ENCODE data around the gene SMAD1. TPM values are rescaled to one million over a fixed set of nuclear protein-coding genes. Genes with fewer than 3 reads are reported as not detected.

SMAD1 gene
- polyA plus RNA-seq, 1 donor (not counting 4 experiments of a cell fraction or from before 2014, with no cell fraction given) = 33.5 TPM

GRCh38 chr4:145473203-145473602 is 8.4 kb upstream of the SMAD1 start:
- dilution Hi-C loops (cut with MboI; ENCODE audit: extremely low pct_ligation_motif_present, low sequenced_read_pairs) = no loop called here
- FAIRE-seq (no peak), DNase-seq (ENCODE audit: low read depth, low spot score) (no peak)
- Histone ChIP-seq H3K79me2 (ENCODE audit: control insufficient read depth, insufficient read depth, low read length) (no peaks in the 10 kb centered on the region), H4K20me1 (ENCODE audit: control insufficient read depth, extremely low read depth, insufficient read depth, low read length) (no peaks in the 10 kb centered on the region), H3K9me1 (ENCODE audit: control insufficient read depth, extremely low read depth, insufficient read depth, low read length) (no peaks in the 10 kb centered on the region), H3K27me3 (ENCODE audit: control insufficient read depth, extremely low read depth, insufficient read depth, low read length) (no peaks in the 10 kb centered on the region), H3K9ac (ENCODE audit: control insufficient read depth, extremely low read depth, insufficient read depth, low read length) (no peak overlapping the region), H2AFZ (ENCODE audit: control insufficient read depth, low read length) (no peak overlapping the region), H3K36me3 (ENCODE audit: control insufficient read depth in 2 of 2, extremely low read depth in 1 of 2, insufficient read depth in 2 of 2, low read length in 2 of 2) (no peaks in the 10 kb centered on the region), H3K27ac (ENCODE audit: control insufficient read depth, insufficient read depth, low read length) (no peak overlapping the region), H3K9me3 (ENCODE audit: control insufficient read depth, low read depth, low read length) (no peaks in the 10 kb centered on the region), H3K4me1 (ENCODE audit: control insufficient read depth, extremely low read depth, insufficient read depth, low read length) (no peaks in the 10 kb centered on the region), H3K4me3 (ENCODE audit: control insufficient read depth in 2 of 3, extremely low read depth in 1 of 3, insufficient read depth in 2 of 3, low read depth in 1 of 3, low read length in 3 of 3) (no peak overlapping the region), H3K4me2 (ENCODE audit: control insufficient read depth, extremely low read depth, insufficient read depth, low read depth, low read length) (no peak overlapping the region)
- TF ChIP-seq EZH2 (IDR thresholded peaks at IDR 0.05; ENCODE audit: low read length) (no peak), CTCF (optimal IDR thresholded peaks at IDR 0.05 in 1 of 3, IDR thresholded peaks at IDR 0.05 in 1 of 3, conservative IDR thresholded peaks at IDR 0.05 in 1 of 3; ENCODE audit: extremely low read depth in 1 of 3, insufficient read depth in 2 of 3, low read length in 3 of 3) (no peak)

- dilution Hi-C loops (cut with MboI; ENCODE audit: extremely low pct_ligation_motif_present, low sequenced_read_pairs) = no loop called here
- H3K36me3 ChIP-seq (ENCODE audit: control insufficient read depth in 2 of 2, extremely low read depth in 1 of 2, insufficient read depth in 2 of 2, low read length in 2 of 2) = no peaks in the 10 kb centered on the region
- H3K9me3 ChIP-seq (ENCODE audit: control insufficient read depth, low read depth, low read length) = no peaks in the 10 kb centered on the region
- H3K27ac ChIP-seq (ENCODE audit: control insufficient read depth, insufficient read depth, low read length) = no peak overlapping the region
- H3K9me1 ChIP-seq (ENCODE audit: control insufficient read depth, extremely low read depth, insufficient read depth, low read length) = no peaks in the 10 kb centered on the region
- no peak overlapping the region for H2AFZ ChIP-seq (ENCODE audit: control insufficient read depth, low read length)
- no peaks in the 10 kb centered on the region for H3K27me3 ChIP-seq (ENCODE audit: control insufficient read depth, extremely low read depth, insufficient read depth, low read length)
- no peaks in the 10 kb centered on the region for H4K20me1 ChIP-seq (ENCODE audit: control insufficient read depth, extremely low read depth, insufficient read depth, low read length)
- FAIRE-seq (no peak), DNase-seq (ENCODE audit: low read depth, low spot score) (no peak)
- TF ChIP-seq CTCF (optimal IDR thresholded peaks at IDR 0.05 in 1 of 3, IDR thresholded peaks at IDR 0.05 in 1 of 3, conservative IDR thresholded peaks at IDR 0.05 in 1 of 3; ENCODE audit: extremely low read depth in 1 of 3, insufficient read depth in 2 of 3, low read length in 3 of 3) (no peak), EZH2 (IDR thresholded peaks at IDR 0.05; ENCODE audit: low read length) (no peak)
- H3K79me2 ChIP-seq (ENCODE audit: control insufficient read depth, insufficient read depth, low read length) = peaks cover 34% of the 10 kb centered on the region
- peaks cover 19% of the 10 kb centered on the region for H3K4me1 ChIP-seq (ENCODE audit: control insufficient read depth, extremely low read depth, insufficient read depth, low read length)
- no peak overlapping the region for H3K4me2 ChIP-seq (ENCODE audit: control insufficient read depth, extremely low read depth, insufficient read depth, low read depth, low read length)
- no peak overlapping the region for H3K9ac ChIP-seq (ENCODE audit: control insufficient read depth, extremely low read depth, insufficient read depth, low read length)
- no peak overlapping the region for H3K4me3 ChIP-seq (ENCODE audit: control insufficient read depth in 2 of 3, extremely low read depth in 1 of 3, insufficient read depth in 2 of 3, low read depth in 1 of 3, low read length in 3 of 3)
Measured at GRCh38 chr4:145480257-145480656, 1.4 kb upstream of the SMAD1 start.

All from keratinocyte (primary cell).